WTC11 (cell line): ENCODE data around the gene ARHGEF1. TPM values are rescaled to one million over a fixed set of nuclear protein-coding genes. Genes with fewer than 3 reads are reported as not detected.

Experiments
- ATF1 ChIP-seq: sonication (generic); formaldehyde crosslinking; IDR thresholded peaks from 2 replicates; pipeline ENCODE4 v1.8.1; 2023; ENCODE audit warnings: mild to moderate bottlenecking, moderate library complexity, missing genetic modification reagents
- ESRRA ChIP-seq: sonication (generic); formaldehyde crosslinking; IDR thresholded peaks from 2 replicates; pipeline ENCODE4 v1.8.1; 2022; ENCODE audit warnings: mild to moderate bottlenecking, missing genetic modification reagents, borderline replicate concordance
- FOXJ3 ChIP-seq: sonication (generic); formaldehyde crosslinking; IDR thresholded peaks from 2 replicates; pipeline ENCODE4 v1.9.0; 2021; ENCODE audit warnings: missing genetic modification reagents, mild to moderate bottlenecking, borderline replicate concordance
- FOXP1 ChIP-seq: sonication (generic); formaldehyde crosslinking; IDR thresholded peaks from 2 replicates; pipeline ENCODE4 v1.8.0; 2022; ENCODE audit warnings: missing genetic modification reagents, mild to moderate bottlenecking, moderate library complexity, borderline replicate concordance
- HMGA2 ChIP-seq: fragments of 250-450 bp; sonication (Bioruptor Pico); IDR thresholded peaks from 2 replicates; pipeline ENCODE4 v1.4.0; 2021; ENCODE audit warnings: mild to moderate bottlenecking, moderate library complexity
- JAZF1 ChIP-seq: fragments of 250-450 bp; sonication (Bioruptor Pico); IDR thresholded peaks from 2 replicates; pipeline ENCODE4 v1.9.0; 2021; ENCODE audit warnings: moderate library complexity, mild to moderate bottlenecking, inconsistent platforms
- JUN ChIP-seq: sonication (generic); formaldehyde crosslinking; IDR thresholded peaks from 2 replicates; pipeline ENCODE4 v1.8.0; 2023; ENCODE audit warnings: mild to moderate bottlenecking, missing genetic modification reagents
- KAT7 ChIP-seq: sonication (generic); formaldehyde crosslinking; IDR thresholded peaks from 2 replicates; pipeline ENCODE4 v1.8.1; 2023; ENCODE audit warnings: missing genetic modification reagents, mild to moderate bottlenecking, borderline replicate concordance
- NFATC4 ChIP-seq: fragments of 250-450 bp; sonication (Bioruptor Pico); IDR thresholded peaks from 2 replicates; pipeline ENCODE4 v1.9.0; 2021; ENCODE audit warnings: mild to moderate bottlenecking
- NR3C1 ChIP-seq: sonication (generic); formaldehyde crosslinking; conservative IDR thresholded peaks from 2 replicates; pipeline ENCODE4 v1.8.1; 2023; ENCODE audit warnings: low read depth, mild to moderate bottlenecking, missing genetic modification reagents
- RORB ChIP-seq: fragments of 250-450 bp; sonication (Bioruptor Pico); IDR thresholded peaks from 2 replicates; pipeline ENCODE4 v1.9.0; 2021; ENCODE audit warnings: mild to moderate bottlenecking
- ZNF138 ChIP-seq: sonication (generic); formaldehyde crosslinking; conservative IDR thresholded peaks from 2 replicates; pipeline ENCODE4 v1.8.1; 2022; ENCODE audit warnings: mild to moderate bottlenecking, moderate library complexity, missing genetic modification reagents
- ZNF263 ChIP-seq: sonication (generic); formaldehyde crosslinking; IDR thresholded peaks from 2 replicates; pipeline ENCODE4 v1.8.1; 2022; ENCODE audit warnings: low read depth, mild to moderate bottlenecking, moderate library complexity, missing genetic modification reagents
- total RNA-seq: library from RNA; stranded (reverse); gene quantifications from 3 replicates; pipeline ENCODE4 v1.2.3, GENCODE V29; 2021
- TF ChIP-seq, protein P1 (sequence below): fragments of 250-450 bp; sonication (Bioruptor Pico); IDR thresholded peaks from 2 replicates; pipeline ENCODE4 v1.9.0; 2021; ENCODE audit warnings: moderate library complexity, mild to moderate bottlenecking, inconsistent platforms, borderline replicate concordance
- TF ChIP-seq, protein P2 (sequence below): sonication (generic); formaldehyde crosslinking; IDR thresholded peaks from 2 replicates; pipeline ENCODE4 v1.8.1; 2022; ENCODE audit warnings: missing genetic modification reagents, borderline replicate concordance
- TF ChIP-seq, protein P3 (sequence below): fragments of 250-450 bp; sonication (Bioruptor Pico); IDR thresholded peaks from 2 replicates; pipeline ENCODE4 v1.9.0; 2021; ENCODE audit warnings: mild to moderate bottlenecking
- TF ChIP-seq, protein P4 (sequence below): sonication (generic); formaldehyde crosslinking; IDR thresholded peaks from 2 replicates; pipeline ENCODE4 v1.8.0; 2023; ENCODE audit warnings: missing genetic modification reagents
- TF ChIP-seq, protein P5 (sequence below): fragments of 250-450 bp; sonication (Bioruptor Pico); IDR thresholded peaks from 2 replicates; pipeline ENCODE4 v1.9.0; 2021; ENCODE audit warnings: mild to moderate bottlenecking, borderline replicate concordance
- TF ChIP-seq, protein P6 (sequence below): fragments of 250-450 bp; sonication (Bioruptor Pico); IDR thresholded peaks from 2 replicates; pipeline ENCODE4 v1.9.0; 2021; ENCODE audit warnings: mild to moderate bottlenecking
- TF ChIP-seq, protein P7 (sequence below): sonication (generic); formaldehyde crosslinking; IDR thresholded peaks from 2 replicates; pipeline ENCODE4 v1.8.0; 2022; ENCODE audit warnings: mild to moderate bottlenecking, missing genetic modification reagents

Gene ARHGEF1
- total RNA-seq, 1 experiment from 2014 or later, result 102 TPM

DNA sequence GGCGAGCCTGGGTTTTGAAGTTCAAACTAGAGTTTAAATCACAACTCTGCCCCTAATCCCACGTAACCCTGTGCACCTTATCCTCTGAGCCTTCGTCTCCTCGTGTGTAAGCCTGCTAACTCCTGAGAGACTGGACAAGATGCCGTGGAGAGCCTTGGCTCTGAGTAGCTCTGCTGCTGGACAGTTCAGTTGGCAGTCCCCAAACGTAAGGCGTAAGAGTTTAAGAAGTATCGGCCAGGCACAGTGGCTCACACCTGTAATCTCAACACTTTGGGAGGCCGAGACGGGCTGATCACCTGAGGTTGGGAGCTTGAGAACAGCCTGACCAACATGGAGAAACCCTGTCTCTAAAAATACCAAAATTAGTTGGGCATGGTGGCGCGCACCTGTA is 10.6 kb upstream of the ARHGEF1 start (continued):
- TF ChIP-seq JAZF1 (CRISPR knock-in tag) (no peak), ZNF138 (no peak; the same call in 1 of the 2 replicates), NFATC4 (CRISPR knock-in tag) (peak; percentile 3; the same call in 1 of the 2 replicates), JUN (CRISPR knock-in tag) (no peak), NR3C1 (CRISPR knock-in tag) (no peak), ZNF263 (CRISPR knock-in tag) (no peak), ESRRA (CRISPR knock-in tag) (0 out of 2 replicates have a peak, but pooled peaks have one; percentile 4), KAT7 (CRISPR knock-in tag) (no peak), FOXP1 (CRISPR knock-in tag) (peak; percentile 67), FOXJ3 (CRISPR knock-in tag) (no peak), ATF1 (no peak), RORB (CRISPR knock-in tag) (no peak), HMGA2 (CRISPR knock-in tag) (no peak)
- TF ChIP-seq, protein P1, sequence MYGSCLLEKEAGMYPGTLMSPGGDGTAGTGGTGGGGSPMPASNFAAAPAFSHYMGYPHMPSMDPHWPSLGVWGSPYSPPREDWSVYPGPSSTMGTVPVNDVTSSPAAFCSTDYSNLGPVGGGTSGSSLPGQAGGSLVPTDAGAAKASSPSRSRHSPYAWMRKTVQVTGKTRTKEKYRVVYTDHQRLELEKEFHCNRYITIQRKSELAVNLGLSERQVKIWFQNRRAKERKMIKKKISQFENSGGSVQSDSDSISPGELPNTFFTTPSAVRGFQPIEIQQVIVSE (CRISPR knock-in tag), result no peak
- TF ChIP-seq, protein P2, sequence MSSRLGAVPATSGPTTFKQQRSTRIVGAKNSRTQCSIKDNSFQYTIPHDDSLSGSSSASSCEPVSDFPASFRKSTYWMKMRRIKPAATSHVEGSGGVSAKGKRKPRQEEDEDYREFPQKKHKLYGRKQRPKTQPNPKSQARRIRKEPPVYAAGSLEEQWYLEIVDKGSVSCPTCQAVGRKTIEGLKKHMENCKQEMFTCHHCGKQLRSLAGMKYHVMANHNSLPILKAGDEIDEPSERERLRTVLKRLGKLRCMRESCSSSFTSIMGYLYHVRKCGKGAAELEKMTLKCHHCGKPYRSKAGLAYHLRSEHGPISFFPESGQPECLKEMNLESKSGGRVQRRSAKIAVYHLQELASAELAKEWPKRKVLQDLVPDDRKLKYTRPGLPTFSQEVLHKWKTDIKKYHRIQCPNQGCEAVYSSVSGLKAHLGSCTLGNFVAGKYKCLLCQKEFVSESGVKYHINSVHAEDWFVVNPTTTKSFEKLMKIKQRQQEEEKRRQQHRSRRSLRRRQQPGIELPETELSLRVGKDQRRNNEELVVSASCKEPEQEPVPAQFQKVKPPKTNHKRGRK (CRISPR knock-in tag), result no peak
- TF ChIP-seq, protein P3, sequence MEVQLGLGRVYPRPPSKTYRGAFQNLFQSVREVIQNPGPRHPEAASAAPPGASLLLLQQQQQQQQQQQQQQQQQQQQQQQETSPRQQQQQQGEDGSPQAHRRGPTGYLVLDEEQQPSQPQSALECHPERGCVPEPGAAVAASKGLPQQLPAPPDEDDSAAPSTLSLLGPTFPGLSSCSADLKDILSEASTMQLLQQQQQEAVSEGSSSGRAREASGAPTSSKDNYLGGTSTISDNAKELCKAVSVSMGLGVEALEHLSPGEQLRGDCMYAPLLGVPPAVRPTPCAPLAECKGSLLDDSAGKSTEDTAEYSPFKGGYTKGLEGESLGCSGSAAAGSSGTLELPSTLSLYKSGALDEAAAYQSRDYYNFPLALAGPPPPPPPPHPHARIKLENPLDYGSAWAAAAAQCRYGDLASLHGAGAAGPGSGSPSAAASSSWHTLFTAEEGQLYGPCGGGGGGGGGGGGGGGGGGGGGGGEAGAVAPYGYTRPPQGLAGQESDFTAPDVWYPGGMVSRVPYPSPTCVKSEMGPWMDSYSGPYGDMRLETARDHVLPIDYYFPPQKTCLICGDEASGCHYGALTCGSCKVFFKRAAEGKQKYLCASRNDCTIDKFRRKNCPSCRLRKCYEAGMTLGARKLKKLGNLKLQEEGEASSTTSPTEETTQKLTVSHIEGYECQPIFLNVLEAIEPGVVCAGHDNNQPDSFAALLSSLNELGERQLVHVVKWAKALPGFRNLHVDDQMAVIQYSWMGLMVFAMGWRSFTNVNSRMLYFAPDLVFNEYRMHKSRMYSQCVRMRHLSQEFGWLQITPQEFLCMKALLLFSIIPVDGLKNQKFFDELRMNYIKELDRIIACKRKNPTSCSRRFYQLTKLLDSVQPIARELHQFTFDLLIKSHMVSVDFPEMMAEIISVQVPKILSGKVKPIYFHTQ, result 0 out of 2 replicates have a peak, but pooled peaks have one; percentile 4
- TF ChIP-seq, protein P4, sequence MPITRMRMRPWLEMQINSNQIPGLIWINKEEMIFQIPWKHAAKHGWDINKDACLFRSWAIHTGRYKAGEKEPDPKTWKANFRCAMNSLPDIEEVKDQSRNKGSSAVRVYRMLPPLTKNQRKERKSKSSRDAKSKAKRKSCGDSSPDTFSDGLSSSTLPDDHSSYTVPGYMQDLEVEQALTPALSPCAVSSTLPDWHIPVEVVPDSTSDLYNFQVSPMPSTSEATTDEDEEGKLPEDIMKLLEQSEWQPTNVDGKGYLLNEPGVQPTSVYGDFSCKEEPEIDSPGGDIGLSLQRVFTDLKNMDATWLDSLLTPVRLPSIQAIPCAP (CRISPR knock-in tag), result no peak
- TF ChIP-seq, protein P5, sequence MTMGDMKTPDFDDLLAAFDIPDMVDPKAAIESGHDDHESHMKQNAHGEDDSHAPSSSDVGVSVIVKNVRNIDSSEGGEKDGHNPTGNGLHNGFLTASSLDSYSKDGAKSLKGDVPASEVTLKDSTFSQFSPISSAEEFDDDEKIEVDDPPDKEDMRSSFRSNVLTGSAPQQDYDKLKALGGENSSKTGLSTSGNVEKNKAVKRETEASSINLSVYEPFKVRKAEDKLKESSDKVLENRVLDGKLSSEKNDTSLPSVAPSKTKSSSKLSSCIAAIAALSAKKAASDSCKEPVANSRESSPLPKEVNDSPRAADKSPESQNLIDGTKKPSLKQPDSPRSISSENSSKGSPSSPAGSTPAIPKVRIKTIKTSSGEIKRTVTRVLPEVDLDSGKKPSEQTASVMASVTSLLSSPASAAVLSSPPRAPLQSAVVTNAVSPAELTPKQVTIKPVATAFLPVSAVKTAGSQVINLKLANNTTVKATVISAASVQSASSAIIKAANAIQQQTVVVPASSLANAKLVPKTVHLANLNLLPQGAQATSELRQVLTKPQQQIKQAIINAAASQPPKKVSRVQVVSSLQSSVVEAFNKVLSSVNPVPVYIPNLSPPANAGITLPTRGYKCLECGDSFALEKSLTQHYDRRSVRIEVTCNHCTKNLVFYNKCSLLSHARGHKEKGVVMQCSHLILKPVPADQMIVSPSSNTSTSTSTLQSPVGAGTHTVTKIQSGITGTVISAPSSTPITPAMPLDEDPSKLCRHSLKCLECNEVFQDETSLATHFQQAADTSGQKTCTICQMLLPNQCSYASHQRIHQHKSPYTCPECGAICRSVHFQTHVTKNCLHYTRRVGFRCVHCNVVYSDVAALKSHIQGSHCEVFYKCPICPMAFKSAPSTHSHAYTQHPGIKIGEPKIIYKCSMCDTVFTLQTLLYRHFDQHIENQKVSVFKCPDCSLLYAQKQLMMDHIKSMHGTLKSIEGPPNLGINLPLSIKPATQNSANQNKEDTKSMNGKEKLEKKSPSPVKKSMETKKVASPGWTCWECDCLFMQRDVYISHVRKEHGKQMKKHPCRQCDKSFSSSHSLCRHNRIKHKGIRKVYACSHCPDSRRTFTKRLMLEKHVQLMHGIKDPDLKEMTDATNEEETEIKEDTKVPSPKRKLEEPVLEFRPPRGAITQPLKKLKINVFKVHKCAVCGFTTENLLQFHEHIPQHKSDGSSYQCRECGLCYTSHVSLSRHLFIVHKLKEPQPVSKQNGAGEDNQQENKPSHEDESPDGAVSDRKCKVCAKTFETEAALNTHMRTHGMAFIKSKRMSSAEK (CRISPR knock-in tag), result no peak; the same call in 1 of the 2 replicates
- TF ChIP-seq, protein P6, sequence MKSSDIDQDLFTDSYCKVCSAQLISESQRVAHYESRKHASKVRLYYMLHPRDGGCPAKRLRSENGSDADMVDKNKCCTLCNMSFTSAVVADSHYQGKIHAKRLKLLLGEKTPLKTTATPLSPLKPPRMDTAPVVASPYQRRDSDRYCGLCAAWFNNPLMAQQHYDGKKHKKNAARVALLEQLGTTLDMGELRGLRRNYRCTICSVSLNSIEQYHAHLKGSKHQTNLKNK (CRISPR knock-in tag), result peak; percentile 29; the same call in 1 of the 2 replicates
- TF ChIP-seq, protein P7, sequence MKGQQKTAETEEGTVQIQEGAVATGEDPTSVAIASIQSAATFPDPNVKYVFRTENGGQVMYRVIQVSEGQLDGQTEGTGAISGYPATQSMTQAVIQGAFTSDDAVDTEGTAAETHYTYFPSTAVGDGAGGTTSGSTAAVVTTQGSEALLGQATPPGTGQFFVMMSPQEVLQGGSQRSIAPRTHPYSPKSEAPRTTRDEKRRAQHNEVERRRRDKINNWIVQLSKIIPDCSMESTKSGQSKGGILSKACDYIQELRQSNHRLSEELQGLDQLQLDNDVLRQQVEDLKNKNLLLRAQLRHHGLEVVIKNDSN (CRISPR knock-in tag), result no peak
